Lower leg skin (tissue), 4 donors: ENCODE data around the gene PCDH15. TPM values are rescaled to one million over a fixed set of nuclear protein-coding genes. Genes with fewer than 3 reads are reported as not detected.
"Not testable (repeated sequence)": the region's sequence is repeated elsewhere in the genome, so short reads cannot be mapped to it uniquely, and the experiment has no call there.

Experiments
- DNase-seq, 2 donors: peaks; one replicate each; pipeline ENCODE4 v3.0.0-alpha.2; 2019; ENCODE audit warnings: low spot score in 2 of 2
- H3K4me3 ChIP-seq: fragments of 200-600 bp; sonication (generic); 2 replicates; pipeline ENCODE4 v1.5.1; 2017; ENCODE audit warnings: mild to moderate bottlenecking, low read depth; ENCODE audit not compliant: poor library complexity, severe bottlenecking
- POLR2A ChIP-seq, 2 donors: fragments of 450-650 bp; IDR thresholded peaks; one replicate each; pipeline ENCODE4 v1.6.1; 2016 to 2017; ENCODE audit warnings: antibody characterized with exemption in 2 of 2, mild to moderate bottlenecking in 1 of 2, moderate library complexity in 1 of 2
- WGBS, 2 donors: methylation state at CpG; one replicate each; pipeline ENCODE4 v1.1.5; 2018; 5-methylcytosine and 5-hydroxymethylcytosine counted together
- intact Hi-C: fragments of 100-400 bp; cut with DNase I; formaldehyde crosslinking; loops from one replicate; pipeline ENCODE4 v1.15.0; 2023; ENCODE audit warnings: low total_unique reads
- total RNA-seq, 4 donors: library from RNA; depleted of rRNA; stranded (reverse); fragments of >200 nt; gene quantifications; one replicate each; pipeline ENCODE4 v1.1.0, GENCODE V29; 2016
- TF ChIP-seq, protein P1 (sequence below), 3 donors: fragments of 450-650 bp; IDR thresholded peaks; one replicate each; pipeline ENCODE4 v1.5.1; 2016; ENCODE audit warnings: antibody characterized with exemption in 3 of 3, mild to moderate bottlenecking in 3 of 3, moderate library complexity in 2 of 3

PCDH15 gene
- total RNA-seq, 4 donors from 2014 or later = not detected

GRCh38 chr10:53952698-53953630 lies 848.1 kb downstream of the PCDH15 start:
- intact Hi-C loops = loop anchor here (10.0 kb wide), 1 partner anchor 258 kb away; no protein-coding TSS in a partner anchor
- no peak overlapping the region for H3K4me3 ChIP-seq
- 65 to 87% methylated on average over 3 to 4 of the region's 4 CpGs for WGBS, 2 donors
- no peak for TF ChIP-seq POLR2A (IDR thresholded peaks at IDR 0.05)
- TF ChIP-seq, protein P1, sequence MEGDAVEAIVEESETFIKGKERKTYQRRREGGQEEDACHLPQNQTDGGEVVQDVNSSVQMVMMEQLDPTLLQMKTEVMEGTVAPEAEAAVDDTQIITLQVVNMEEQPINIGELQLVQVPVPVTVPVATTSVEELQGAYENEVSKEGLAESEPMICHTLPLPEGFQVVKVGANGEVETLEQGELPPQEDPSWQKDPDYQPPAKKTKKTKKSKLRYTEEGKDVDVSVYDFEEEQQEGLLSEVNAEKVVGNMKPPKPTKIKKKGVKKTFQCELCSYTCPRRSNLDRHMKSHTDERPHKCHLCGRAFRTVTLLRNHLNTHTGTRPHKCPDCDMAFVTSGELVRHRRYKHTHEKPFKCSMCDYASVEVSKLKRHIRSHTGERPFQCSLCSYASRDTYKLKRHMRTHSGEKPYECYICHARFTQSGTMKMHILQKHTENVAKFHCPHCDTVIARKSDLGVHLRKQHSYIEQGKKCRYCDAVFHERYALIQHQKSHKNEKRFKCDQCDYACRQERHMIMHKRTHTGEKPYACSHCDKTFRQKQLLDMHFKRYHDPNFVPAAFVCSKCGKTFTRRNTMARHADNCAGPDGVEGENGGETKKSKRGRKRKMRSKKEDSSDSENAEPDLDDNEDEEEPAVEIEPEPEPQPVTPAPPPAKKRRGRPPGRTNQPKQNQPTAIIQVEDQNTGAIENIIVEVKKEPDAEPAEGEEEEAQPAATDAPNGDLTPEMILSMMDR (IDR thresholded peaks at IDR 0.05) = no peak
- DNase-seq = no peak

DNA sequence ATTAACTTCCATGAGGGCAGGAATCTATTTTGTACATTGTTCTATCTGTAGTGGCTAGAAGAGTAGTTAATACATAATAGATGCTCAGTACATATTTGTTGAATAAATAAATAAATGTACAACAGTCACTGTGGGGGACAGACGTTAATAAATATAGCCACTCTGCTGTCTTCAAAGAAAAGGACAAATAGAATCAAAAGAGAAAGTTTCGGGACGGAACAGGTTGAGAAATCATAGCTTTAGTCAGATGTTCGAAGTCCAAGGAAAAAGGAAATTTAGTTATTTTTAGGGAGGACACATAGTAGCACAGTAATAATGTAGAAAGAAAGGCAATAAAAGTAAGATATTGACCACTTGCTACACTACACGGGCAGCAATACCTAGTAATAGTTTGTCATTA lies 861.4 kb downstream of the PCDH15 start:
- no peak for DNase-seq
- no peak overlapping the region for H3K4me3 ChIP-seq
- TF ChIP-seq POLR2A (IDR thresholded peaks at IDR 0.05) = no peak
- TF ChIP-seq, protein P1 (IDR thresholded peaks at IDR 0.05) = no peak
- WGBS, 2 donors = 86 to 87% methylated on average over 5 of the region's 5 CpGs
- intact Hi-C loops = no loop called here

GRCh38 chr10:53930648-53931047 lies 870.4 kb downstream of the PCDH15 start:
- intact Hi-C loops = no loop called here
- no peak for DNase-seq
- TF ChIP-seq, protein P1 (IDR thresholded peaks at IDR 0.05) = no peak
- no peak for TF ChIP-seq POLR2A (IDR thresholded peaks at IDR 0.05)
- WGBS, 2 donors = 62 to 65% methylated on average over 3 of the region's 3 CpGs
- no peak overlapping the region for H3K4me3 ChIP-seq

DNA sequence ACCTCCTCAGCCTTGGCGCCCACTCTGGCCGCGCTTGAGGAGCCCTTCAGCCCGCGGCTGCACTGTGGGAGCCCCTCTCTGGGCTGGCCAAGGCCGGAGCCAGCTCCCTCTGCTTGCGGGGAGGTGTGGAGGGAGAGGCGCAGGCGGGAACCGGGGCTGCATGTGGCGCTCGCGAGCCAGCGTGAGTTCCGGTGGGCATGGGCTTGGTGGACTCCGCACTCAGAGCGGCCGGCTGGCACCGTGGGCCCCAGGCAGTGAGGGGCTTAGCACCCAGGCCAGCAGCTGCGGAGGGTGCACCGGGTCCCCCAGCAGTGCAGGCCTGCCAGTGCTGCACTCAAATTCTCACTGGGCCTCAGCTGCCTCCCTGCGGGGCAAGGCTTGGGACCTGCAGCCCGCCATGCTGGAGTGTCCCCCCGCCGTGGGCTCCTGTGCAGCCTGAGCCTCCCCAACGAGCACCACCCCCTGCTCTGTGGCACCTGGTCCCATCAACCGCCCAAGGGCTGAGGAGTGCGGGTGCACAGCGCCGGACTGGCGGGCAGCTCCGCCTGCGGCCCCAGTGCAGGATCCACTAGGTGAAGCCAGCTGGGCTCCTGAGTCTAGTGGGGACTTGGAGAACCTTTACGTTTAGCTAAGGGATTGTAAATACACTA lies 876.9 kb downstream of the PCDH15 start:
- DNase-seq, intact Hi-C loops, H3K4me3 ChIP-seq: not testable (repeated sequence)
- WGBS, 2 donors = 95 to 96% methylated on average over 23 to 26 of the region's 34 CpGs

GRCh38 chr10:53918755-53919154 lies 882.3 kb downstream of the PCDH15 start:
- no peak for DNase-seq
- H3K4me3 ChIP-seq = no peak overlapping the region
- intact Hi-C loops = no loop called here
- no peak for TF ChIP-seq POLR2A (IDR thresholded peaks at IDR 0.05)
- TF ChIP-seq, protein P1 (IDR thresholded peaks at IDR 0.05) = no peak
- 68 to 69% methylated on average over 4 of the region's 4 CpGs for WGBS, 2 donors

DNA sequence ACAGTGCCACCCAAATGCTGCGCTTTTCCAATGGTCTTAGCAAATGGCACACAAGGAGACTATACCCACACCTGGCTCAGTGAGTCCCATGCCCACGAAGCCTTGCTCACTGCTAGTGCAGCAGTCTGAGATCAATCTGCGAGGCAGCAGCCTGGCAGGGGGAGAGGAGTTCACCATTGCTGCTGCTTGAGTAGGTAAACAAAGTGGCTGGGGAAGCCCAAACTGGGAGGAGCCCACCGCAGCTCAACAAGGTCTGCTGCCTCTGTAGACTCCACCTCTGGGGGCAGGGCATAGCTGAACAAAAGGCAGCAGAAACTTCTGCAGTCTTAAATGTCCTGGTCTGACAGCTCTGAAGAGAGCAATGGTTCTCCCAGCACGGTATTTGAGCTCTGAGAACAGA lies 891.2 kb downstream of the PCDH15 start:
- 79 to 85% methylated on average over 4 to 5 of the region's 5 CpGs for whole genome bisulfite sequencing, 2 donors
- DNase-seq = no peak
- no peak overlapping the region for H3K4me3 ChIP-seq
- no peak for TF ChIP-seq POLR2A (IDR thresholded peaks at IDR 0.05)
- TF ChIP-seq, protein P1 (IDR thresholded peaks at IDR 0.05) = no peak
- intact Hi-C loops = no loop called here
